OCI-LY3 (cell line): ENCODE data around the gene PPP1R12B.
"Not testable (repeated sequence)": the region's sequence is repeated elsewhere in the genome, so short reads cannot be mapped to it uniquely, and the experiment has no call there.

Experiments
- H2AFZ ChIP-seq: fragments of 200-600, 300-600 bp; shearing (Covaris generic); 2 replicates; pipeline ENCODE4 v1.6.0; 2014; ENCODE audit warnings: antibody characterized with exemption, low read depth, low read length
- H3K27ac ChIP-seq: fragments of 200-600, 300-600 bp; sonication (generic); 2 replicates; pipeline ENCODE4 v1.5.1; 2014; ENCODE audit warnings: mild to moderate bottlenecking, low read length, moderate library complexity, mixed read lengths
- H3K27me3 ChIP-seq: fragments of 200-600, 300-600 bp; sonication (generic); 2 replicates; pipeline ENCODE4 v1.6.1; 2014; ENCODE audit warnings: low read depth, low read length, mixed read lengths
- H3K36me3 ChIP-seq: fragments of 200-600, 300-600 bp; sonication (generic); replicated peaks from 2 replicates; pipeline ENCODE3; 2014; ENCODE audit warnings: low read depth, low read length, mixed read lengths
- H3K4me1 ChIP-seq: fragments of 300-600, 200-600 bp; sonication (generic); 2 replicates; pipeline ENCODE4 v1.6.1; 2014; ENCODE audit warnings: low read length, mixed read lengths
- H3K4me2 ChIP-seq: fragments of 200-600, 300-600 bp; sonication (generic); 2 replicates; pipeline ENCODE4 v1.6.1; 2014; ENCODE audit warnings: low read length, mixed read lengths
- H3K4me3 ChIP-seq: fragments of 300-600, 200-600 bp; sonication (generic); 2 replicates; pipeline ENCODE4 v1.5.1; 2014; ENCODE audit warnings: antibody characterized with exemption, mild to moderate bottlenecking, low read length, moderate library complexity
- H3K79me2 ChIP-seq: fragments of 300-600, 200-600 bp; shearing (Covaris generic); 2 replicates; pipeline ENCODE4 v1.6.1; 2014; ENCODE audit warnings: mild to moderate bottlenecking, low read length, mixed read lengths
- H3K9ac ChIP-seq: fragments of 300-600, 200-600 bp; shearing (Covaris generic); 2 replicates; pipeline ENCODE4 v1.6.0; 2014; ENCODE audit warnings: mild to moderate bottlenecking, low read length, moderate library complexity
- H3K9me3 ChIP-seq: fragments of 200-600, 300-600 bp; shearing (Covaris generic); 2 replicates; pipeline ENCODE4 v1.6.1; 2014; ENCODE audit warnings: low read length, mixed read lengths; ENCODE audit not compliant: insufficient read depth
- H4K20me1 ChIP-seq: fragments of 200-600, 300-600 bp; sonication (generic); 2 replicates; pipeline ENCODE4 v1.6.1; 2016; ENCODE audit warnings: low read length, mixed read lengths; ENCODE audit not compliant: insufficient read depth
- CTCF ChIP-seq: fragments of 200-600, 300-600 bp; sonication (generic); IDR thresholded peaks from 2 replicates; pipeline ENCODE4 v1.5.1; 2014; ENCODE audit warnings: antibody characterized with exemption, low read length, low read depth
- EZH2phosphoT487 ChIP-seq: fragments of 200-600 bp; shearing (Covaris generic); IDR thresholded peaks from 2 replicates; pipeline ENCODE4 v1.6.1; 2018; ENCODE audit warnings: antibody characterized with exemption, mixed run types, low read depth

The PPP1R12B gene

GRCh38 chr1:202631076-202631923 is 282.8 kb downstream of the PPP1R12B start:
- Histone ChIP-seq H3K4me1 (peaks cover 5% of the 10 kb centered on the region), H2AFZ (no peak overlapping the region), H3K9me3 (no peaks in the 10 kb centered on the region), H3K36me3 (no peaks in the 10 kb centered on the region), H3K79me2 (no peaks in the 10 kb centered on the region), H3K27ac (no peak overlapping the region), H3K9ac (no peak overlapping the region), H3K4me3 (no peak overlapping the region), H4K20me1 (peaks cover 15% of the 10 kb centered on the region), H3K4me2 (no peak overlapping the region), H3K27me3 (peaks cover 74% of the 10 kb centered on the region)
- TF ChIP-seq CTCF (no peak), EZH2phosphoT487 (no peak)

GRCh38 chr1:202632241-202632640 is 283.7 kb downstream of the PPP1R12B start:
- Histone ChIP-seq H3K9ac (no peak overlapping the region), H3K9me3 (no peaks in the 10 kb centered on the region), H3K4me2 (no peak overlapping the region), H3K4me1 (peaks cover 5% of the 10 kb centered on the region), H3K36me3 (no peaks in the 10 kb centered on the region), H3K4me3 (no peak overlapping the region), H3K79me2 (no peaks in the 10 kb centered on the region), H4K20me1 (peaks cover 15% of the 10 kb centered on the region), H3K27ac (no peak overlapping the region), H2AFZ (no peak overlapping the region), H3K27me3 (peaks cover 70% of the 10 kb centered on the region)
- TF ChIP-seq CTCF = no peak
- TF ChIP-seq EZH2phosphoT487 = no peak

- not testable (repeated sequence) for H3K4me1 ChIP-seq, H3K4me3 ChIP-seq, H4K20me1 ChIP-seq, H3K36me3 ChIP-seq, H3K9me3 ChIP-seq, H2AFZ ChIP-seq, H3K79me2 ChIP-seq, H3K4me2 ChIP-seq, H3K9ac ChIP-seq, H3K27ac ChIP-seq
- peaks cover 57% of the 10 kb centered on the region for H3K27me3 ChIP-seq
These were observed 287.7 kb downstream of the PPP1R12B start for GRCh38 chr1:202636171-202636570.

- H3K79me2 ChIP-seq, H3K4me3 ChIP-seq, H4K20me1 ChIP-seq, H3K9me3 ChIP-seq, H3K9ac ChIP-seq, H3K36me3 ChIP-seq, H3K27ac ChIP-seq, H3K4me1 ChIP-seq, H3K4me2 ChIP-seq, H2AFZ ChIP-seq: not testable (repeated sequence)
- H3K27me3 ChIP-seq = peaks cover 49% of the 10 kb centered on the region
These were observed 289.0 kb downstream of the PPP1R12B start for GRCh38 chr1:202637321-202638018.
